Measurements from ENCODE around the gene PWWP2A. TPM values are rescaled to one million over a fixed set of nuclear protein-coding genes. Genes with fewer than 3 reads are reported as not detected.

The PWWP2A gene
- total RNA-seq, 1 experiment from 2014 or later = 22.6 TPM

DNA sequence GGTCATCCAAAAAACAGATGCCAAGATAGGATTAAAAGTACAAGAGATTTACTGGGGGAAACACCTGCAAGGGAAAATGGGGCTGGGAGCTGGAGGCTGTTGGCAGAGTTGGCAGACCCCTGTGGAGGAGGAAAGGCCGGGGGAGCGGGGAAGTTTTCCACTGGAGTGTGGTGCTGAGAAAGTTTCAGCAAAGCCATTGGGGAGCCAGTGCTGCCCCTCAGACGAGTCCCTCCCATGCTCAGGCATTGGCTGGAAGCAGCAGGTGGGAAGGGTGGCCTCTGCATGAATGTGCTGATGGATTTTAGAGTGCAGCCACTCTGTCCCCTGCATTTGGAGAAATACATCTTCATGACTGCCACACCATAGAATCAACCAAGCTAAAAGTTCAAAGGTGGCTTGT, 57.5 kb downstream of the PWWP2A start:
- ATAC-seq = no peak
- Histone ChIP-seq H3K27ac (ENCODE audit: low read length) (no peak overlapping the region), H3K4me1 (ENCODE audit: control insufficient read depth, insufficient read depth, low read length) (no peaks in the 10 kb centered on the region), H3K4me3 (ENCODE audit: low read depth in 2 of 2, low read length in 2 of 2) (no peak overlapping the region), H3K9me3 (ENCODE audit: control insufficient read depth, insufficient read depth, low read depth, low read length) (no peaks in the 10 kb centered on the region), H3K27me3 (ENCODE audit: control insufficient read depth, insufficient read depth, low read length) (no peaks in the 10 kb centered on the region), H3K36me3 (ENCODE audit: control insufficient read depth, insufficient read depth, low read length) (peaks cover 9% of the 10 kb centered on the region; the same call in 1 of the 2 replicates)
- no peak for DNase-seq (ENCODE audit: low read depth, low spot score)
- ChIA-PET CTCF (no interaction called here), POLR2A (no interaction called here)
- intact Hi-C loops (cut with micrococcal nuclease; ENCODE audit: unreplicated experiment) (no loop called here), in situ Hi-C loops (cut with HindIII; ENCODE audit: low pct_unique_long_range_greater_than_20kb, low sequenced_read_pairs) (no loop called here)
- BruUV-seq (replicated peaks) = no TSS peak
- TF ChIP-seq, protein P1, sequence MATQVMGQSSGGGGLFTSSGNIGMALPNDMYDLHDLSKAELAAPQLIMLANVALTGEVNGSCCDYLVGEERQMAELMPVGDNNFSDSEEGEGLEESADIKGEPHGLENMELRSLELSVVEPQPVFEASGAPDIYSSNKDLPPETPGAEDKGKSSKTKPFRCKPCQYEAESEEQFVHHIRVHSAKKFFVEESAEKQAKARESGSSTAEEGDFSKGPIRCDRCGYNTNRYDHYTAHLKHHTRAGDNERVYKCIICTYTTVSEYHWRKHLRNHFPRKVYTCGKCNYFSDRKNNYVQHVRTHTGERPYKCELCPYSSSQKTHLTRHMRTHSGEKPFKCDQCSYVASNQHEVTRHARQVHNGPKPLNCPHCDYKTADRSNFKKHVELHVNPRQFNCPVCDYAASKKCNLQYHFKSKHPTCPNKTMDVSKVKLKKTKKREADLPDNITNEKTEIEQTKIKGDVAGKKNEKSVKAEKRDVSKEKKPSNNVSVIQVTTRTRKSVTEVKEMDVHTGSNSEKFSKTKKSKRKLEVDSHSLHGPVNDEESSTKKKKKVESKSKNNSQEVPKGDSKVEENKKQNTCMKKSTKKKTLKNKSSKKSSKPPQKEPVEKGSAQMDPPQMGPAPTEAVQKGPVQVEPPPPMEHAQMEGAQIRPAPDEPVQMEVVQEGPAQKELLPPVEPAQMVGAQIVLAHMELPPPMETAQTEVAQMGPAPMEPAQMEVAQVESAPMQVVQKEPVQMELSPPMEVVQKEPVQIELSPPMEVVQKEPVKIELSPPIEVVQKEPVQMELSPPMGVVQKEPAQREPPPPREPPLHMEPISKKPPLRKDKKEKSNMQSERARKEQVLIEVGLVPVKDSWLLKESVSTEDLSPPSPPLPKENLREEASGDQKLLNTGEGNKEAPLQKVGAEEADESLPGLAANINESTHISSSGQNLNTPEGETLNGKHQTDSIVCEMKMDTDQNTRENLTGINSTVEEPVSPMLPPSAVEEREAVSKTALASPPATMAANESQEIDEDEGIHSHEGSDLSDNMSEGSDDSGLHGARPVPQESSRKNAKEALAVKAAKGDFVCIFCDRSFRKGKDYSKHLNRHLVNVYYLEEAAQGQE (IDR thresholded peaks at IDR 0.05; ENCODE audit: insufficient read depth in 1 of 2, low read depth in 2 of 2, low read length in 1 of 2) = no peak
- TF ChIP-seq TCF7L2 (IDR thresholded peaks at IDR 0.05; ENCODE audit: low read depth, low read length) (no peak), POLR2AphosphoS5 (IDR thresholded peaks at IDR 0.05; ENCODE audit: low read depth, low read length) (no peak), SIN3A (IDR thresholded peaks at IDR 0.05; ENCODE audit: borderline replicate concordance, insufficient read depth, low read depth, low read length) (no peak)
- TF ChIP-seq, protein P2, sequence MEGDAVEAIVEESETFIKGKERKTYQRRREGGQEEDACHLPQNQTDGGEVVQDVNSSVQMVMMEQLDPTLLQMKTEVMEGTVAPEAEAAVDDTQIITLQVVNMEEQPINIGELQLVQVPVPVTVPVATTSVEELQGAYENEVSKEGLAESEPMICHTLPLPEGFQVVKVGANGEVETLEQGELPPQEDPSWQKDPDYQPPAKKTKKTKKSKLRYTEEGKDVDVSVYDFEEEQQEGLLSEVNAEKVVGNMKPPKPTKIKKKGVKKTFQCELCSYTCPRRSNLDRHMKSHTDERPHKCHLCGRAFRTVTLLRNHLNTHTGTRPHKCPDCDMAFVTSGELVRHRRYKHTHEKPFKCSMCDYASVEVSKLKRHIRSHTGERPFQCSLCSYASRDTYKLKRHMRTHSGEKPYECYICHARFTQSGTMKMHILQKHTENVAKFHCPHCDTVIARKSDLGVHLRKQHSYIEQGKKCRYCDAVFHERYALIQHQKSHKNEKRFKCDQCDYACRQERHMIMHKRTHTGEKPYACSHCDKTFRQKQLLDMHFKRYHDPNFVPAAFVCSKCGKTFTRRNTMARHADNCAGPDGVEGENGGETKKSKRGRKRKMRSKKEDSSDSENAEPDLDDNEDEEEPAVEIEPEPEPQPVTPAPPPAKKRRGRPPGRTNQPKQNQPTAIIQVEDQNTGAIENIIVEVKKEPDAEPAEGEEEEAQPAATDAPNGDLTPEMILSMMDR (IDR thresholded peaks at IDR 0.05) = no peak

DNA sequence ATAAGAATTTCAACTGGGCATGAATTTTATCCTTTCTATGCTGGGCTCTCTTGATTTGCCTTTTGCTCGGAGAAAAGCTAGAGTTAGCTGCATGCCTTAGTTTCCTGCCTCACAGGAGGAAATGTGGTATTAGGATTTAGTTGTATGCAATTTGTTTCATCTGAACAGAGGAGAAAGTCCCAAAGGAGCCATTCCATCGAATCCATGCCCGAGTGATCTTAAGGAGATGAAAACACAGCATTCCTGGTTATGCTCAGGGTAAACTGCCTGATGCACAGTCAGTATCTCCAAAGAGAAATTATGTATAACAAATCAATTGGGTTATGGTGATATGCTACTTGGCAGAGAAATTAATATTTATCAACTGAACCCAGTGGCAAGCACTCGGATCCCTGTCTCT, 59.2 kb downstream of the PWWP2A start:
- no peak overlapping the region for H3K4me3 ChIP-seq (ENCODE audit: low read depth in 2 of 2, low read length in 2 of 2)
- H3K9me3 ChIP-seq (ENCODE audit: control insufficient read depth, insufficient read depth, low read depth, low read length) = no peaks in the 10 kb centered on the region
- H3K27ac ChIP-seq (ENCODE audit: low read length) = no peak overlapping the region
- intact Hi-C loops (cut with micrococcal nuclease; ENCODE audit: unreplicated experiment) = no loop called here
- H3K27me3 ChIP-seq (ENCODE audit: control insufficient read depth, insufficient read depth, low read length) = no peaks in the 10 kb centered on the region
- ATAC-seq (no peak), DNase-seq (ENCODE audit: low read depth, low spot score) (no peak)
- ChIA-PET POLR2A (no interaction called here), CTCF (no interaction called here)
- TF ChIP-seq TCF7L2 (IDR thresholded peaks at IDR 0.05; ENCODE audit: low read depth, low read length) (no peak), SIN3A (IDR thresholded peaks at IDR 0.05; ENCODE audit: borderline replicate concordance, insufficient read depth, low read depth, low read length) (no peak)
- H3K36me3 ChIP-seq (ENCODE audit: control insufficient read depth, insufficient read depth, low read length) = peaks cover 5% of the 10 kb centered on the region; the same call in 1 of the 2 replicates
- in situ Hi-C loops (cut with HindIII; ENCODE audit: low pct_unique_long_range_greater_than_20kb, low sequenced_read_pairs) = no loop called here
- no peaks in the 10 kb centered on the region for H3K4me1 ChIP-seq (ENCODE audit: control insufficient read depth, insufficient read depth, low read length)
- BruUV-seq (replicated peaks) = no TSS peak

DNA sequence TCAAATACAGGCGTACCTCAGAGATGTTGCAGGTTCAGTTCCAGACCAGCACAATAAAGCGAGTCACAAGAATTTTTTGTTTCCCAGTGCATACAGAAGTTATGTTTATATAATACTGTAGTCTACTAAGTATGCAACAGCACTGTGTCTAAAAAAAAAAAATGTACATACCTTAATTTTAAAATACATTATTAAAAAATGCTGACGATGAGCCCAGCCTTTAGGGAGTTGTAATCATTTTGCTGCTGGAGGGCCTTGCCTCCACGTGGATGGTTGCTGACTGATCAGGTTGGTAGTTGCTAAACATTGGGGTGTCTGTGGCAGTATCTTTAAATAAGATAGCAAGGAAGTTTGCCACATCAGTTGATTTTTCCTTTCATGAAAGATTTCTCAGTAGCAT, 62.0 kb downstream of the PWWP2A start:
- no peaks in the 10 kb centered on the region for H3K27me3 ChIP-seq (ENCODE audit: control insufficient read depth, insufficient read depth, low read length)
- no peaks in the 10 kb centered on the region for H3K9me3 ChIP-seq (ENCODE audit: control insufficient read depth, insufficient read depth, low read depth, low read length)
- no TSS peak for BruUV-seq (replicated peaks)
- intact Hi-C loops (cut with micrococcal nuclease; ENCODE audit: unreplicated experiment) = no loop called here
- no peak overlapping the region for H3K4me3 ChIP-seq (ENCODE audit: low read depth in 2 of 2, low read length in 2 of 2)
- ChIA-PET POLR2A (no interaction called here), CTCF (no interaction called here)
- no peak overlapping the region for H3K27ac ChIP-seq (ENCODE audit: low read length)
- in situ Hi-C loops (cut with HindIII; ENCODE audit: low pct_unique_long_range_greater_than_20kb, low sequenced_read_pairs) = no loop called here
- ATAC-seq (no peak), DNase-seq (ENCODE audit: low read depth, low spot score) (no peak)
- no peak for TF ChIP-seq TCF7L2 (IDR thresholded peaks at IDR 0.05; ENCODE audit: low read depth, low read length)
- TF ChIP-seq SIN3A (IDR thresholded peaks at IDR 0.05; ENCODE audit: borderline replicate concordance, insufficient read depth, low read depth, low read length) = no peak
- TF ChIP-seq, protein P2 (IDR thresholded peaks at IDR 0.05) = no peak
- H3K4me1 ChIP-seq (ENCODE audit: control insufficient read depth, insufficient read depth, low read length) = no peaks in the 10 kb centered on the region
- H3K36me3 ChIP-seq (ENCODE audit: control insufficient read depth, insufficient read depth, low read length) = peaks cover 4% of the 10 kb centered on the region; the same call in 1 of the 2 replicates
